H1 (cell line): ENCODE results near the gene CA9. TPM values are rescaled to one million over a fixed set of nuclear protein-coding genes. Genes with fewer than 3 reads are reported as not detected.

Source experiments
- EZH2 ChIP-seq: fragments of 200-600 bp; sonication (generic); IDR thresholded peaks from 2 replicates; pipeline ENCODE4 v1.7.1; 2012; ENCODE audit warnings: low read depth, mild to moderate bottlenecking, moderate library complexity, low read length, inconsistent platforms; ENCODE audit not compliant: severe bottlenecking
- GABPA ChIP-seq: IDR thresholded peaks from 2 replicates; pipeline ENCODE4 v1.6.1; 2011; ENCODE audit warnings: mild to moderate bottlenecking, low read length, moderate library complexity, borderline replicate concordance; ENCODE audit not compliant: insufficient read depth
- MAFK ChIP-seq: IDR thresholded peaks from 2 replicates; pipeline ENCODE4 v1.6.1; 2012; ENCODE audit warnings: low read depth, mild to moderate bottlenecking, improper control_type of control experiment, low read length
- RNF2 ChIP-seq: fragments of 200-900, 300-1000 bp; sonication (generic); IDR thresholded peaks from 2 replicates; pipeline ENCODE4 v1.7.1; 2016; ENCODE audit warnings: borderline replicate concordance, low read depth, mild to moderate bottlenecking, antibody characterized with exemption, low read length; ENCODE audit not compliant: poor library complexity, severe bottlenecking; ENCODE audit errors: missing control alignments
- SP4 ChIP-seq: IDR thresholded peaks from 2 replicates; pipeline ENCODE4 v1.6.1; 2012; ENCODE audit warnings: low read length, inconsistent platforms
- polyA plus RNA-seq, 7 experiments: library from polyadenylated mRNA; depleted of rRNA in 3 of 7; stranded (reverse) in 5 of 7; unstranded in 2 of 7; fragments of >200 nt in 5 of 7; fragments of 200-250 nt in 2 of 7; gene quantifications; 1 replicate in 5 of 7; 2 replicates in 1 of 7; 4 replicates in 1 of 7; pipeline versions ENCODE4 v1.2.1 to v1.2.3, GENCODE V29; 2011 to 2013; ENCODE audit warnings: missing spikeins in 2 of 7, mixed read lengths in 2 of 7
- total RNA-seq: library from RNA; stranded (reverse); fragmentation: NEBNext Ultra II Directional; extraction: Animal tissue kit (Norgen Biotek cat#: 25700); gene quantifications from 2 replicates; pipeline ENCODE4 v1.2.1, GENCODE V29; 2021

Gene CA9
- total and polyA plus RNA-seq, 2 of the 8 experiments (the other 6 are each of a cell fraction or from before 2014, with no cell fraction given), result 1.3 to 1.8 TPM

- TF ChIP-seq RNF2, result no peak
- no peak for TF ChIP-seq EZH2
- TF ChIP-seq MAFK, result no peak
- no peak for TF ChIP-seq GABPA
- no peak for TF ChIP-seq SP4
- TF ChIP-seq, all 59 proteins: peak for 0
These were observed 55.4 kb downstream of the CA9 start (continued) for GRCh38 chr9:35729101-35729500.
